Naive thymus-derived CD4-positive, alpha-beta T cell (primary cell): ENCODE measurements around the gene PLD1. TPM values are rescaled to one million over a fixed set of nuclear protein-coding genes. Genes with fewer than 3 reads are reported as not detected.

ENCODE experiments used
- ATAC-seq: fragments of 150-1000 bp; cut with Tn5 transposase; 2 replicates; pipeline ENCODE4 v1.10.0; 2021; ENCODE audit warnings: mild to moderate bottlenecking, moderate library complexity
- CTCF ChIA-PET: fragments of 350-600 bp; sonication (Branson Sonifier 250); formaldehyde crosslinking; loops from one replicate; lab custom pipeline; 2021; ENCODE audit warnings: antibody characterized with exemption; lab: Charles Lee
- POLR2A ChIA-PET: fragments of 350-600 bp; sonication (Branson Sonifier 250); formaldehyde crosslinking; loops from one replicate; lab custom pipeline; 2021; ENCODE audit warnings: antibody characterized with exemption, inconsistent platforms; lab: Charles Lee
- DNase-seq, 9 donors: peaks; one replicate each; pipeline versions ENCODE4 v3.0.0 to v3.0.0-alpha.2; 2020 to 2022; ENCODE audit warnings: mixed read lengths in 1 of 9
- H3K27ac ChIP-seq: one replicate; pipeline ENCODE4 v1.7.0; 2013; ENCODE audit warnings: mild to moderate bottlenecking, low read depth, low read length, moderate library complexity
- H3K27me3 ChIP-seq, 2 donors: one replicate each; pipeline ENCODE4 v1.7.0; 2013; ENCODE audit warnings: low read length in 2 of 2, mild to moderate bottlenecking in 2 of 2, moderate library complexity in 2 of 2; ENCODE audit not compliant: control insufficient read depth in 2 of 2, insufficient read depth in 2 of 2
- H3K36me3 ChIP-seq, 3 experiments: 1 replicate in 2 of 3; 2 replicates in 1 of 3; pipeline ENCODE4 v1.7.0; 2013; ENCODE audit warnings: low read length in 3 of 3, mild to moderate bottlenecking in 3 of 3, moderate library complexity in 1 of 3; ENCODE audit not compliant: insufficient read depth in 3 of 3, control insufficient read depth in 2 of 3
- H3K4me1 ChIP-seq, 2 donors: one replicate each; pipeline ENCODE4 v1.7.0; 2013; ENCODE audit warnings: low read length in 2 of 2, mild to moderate bottlenecking in 2 of 2, moderate library complexity in 1 of 2; ENCODE audit not compliant: control insufficient read depth in 2 of 2, insufficient read depth in 2 of 2
- H3K4me3 ChIP-seq: 2 replicates; pipeline ENCODE4 v1.7.0; 2013; ENCODE audit warnings: mild to moderate bottlenecking, low read length
- H3K9me3 ChIP-seq, 3 experiments: 1 replicate in 2 of 3; 2 replicates in 1 of 3; pipeline ENCODE4 v1.7.0; 2013; ENCODE audit warnings: low read length in 3 of 3; ENCODE audit not compliant: control insufficient read depth in 2 of 3
- H3K27ac Mint-ChIP-seq, 9 donors: one replicate each; pipeline ENCODE4 v1.8.0; 2020 to 2022; ENCODE audit warnings: mixed read lengths in 9 of 9, mild to moderate bottlenecking in 8 of 9, moderate library complexity in 5 of 9, inconsistent platforms in 2 of 9
- H3K27me3 Mint-ChIP-seq, 5 donors: one replicate each; pipeline ENCODE4 v1.8.0; 2021 to 2022; ENCODE audit warnings: mixed read lengths in 5 of 5, mild to moderate bottlenecking in 1 of 5
- H3K36me3 Mint-ChIP-seq, 5 donors: one replicate each; pipeline ENCODE4 v1.8.0; 2020 to 2022; ENCODE audit warnings: mixed read lengths in 5 of 5, mild to moderate bottlenecking in 3 of 5, inconsistent platforms in 1 of 5
- H3K4me1 Mint-ChIP-seq, 7 donors: one replicate each; pipeline ENCODE4 v1.8.0; 2020 to 2022; ENCODE audit warnings: mixed read lengths in 7 of 7, mild to moderate bottlenecking in 3 of 7, inconsistent platforms in 1 of 7
- H3K4me3 Mint-ChIP-seq, 10 donors: one replicate each; pipeline ENCODE4 v1.8.0; 2020 to 2022; ENCODE audit warnings: mild to moderate bottlenecking in 10 of 10, mixed read lengths in 10 of 10, moderate library complexity in 6 of 10, inconsistent platforms in 2 of 10
- H3K9me3 Mint-ChIP-seq, 11 donors: one replicate each; pipeline ENCODE4 v1.8.0; 2020 to 2022; ENCODE audit warnings: mixed read lengths in 11 of 11, mild to moderate bottlenecking in 4 of 11, inconsistent platforms in 1 of 11, moderate library complexity in 1 of 11
- intact Hi-C, 2 donors: fragments of 100-400 bp; cut with micrococcal nuclease; formaldehyde crosslinking; loops; one replicate each; pipeline ENCODE4 v1.15.1; 2023
- polyA plus RNA-seq, 2 donors: library from polyadenylated mRNA; unstranded; fragments of 300-500 nt; fragmentation: Illumina TruSeq; gene quantifications; one replicate each; pipeline ENCODE4 v1.2.3, GENCODE V29; 2021
- total RNA-seq, 6 experiments: library from RNA in 5 of 6; stranded (reverse) in 5 of 6; gene quantifications; 1 replicate in 5 of 6; 2 replicates in 1 of 6; pipeline ENCODE4 v1.2.3 and lab custom pipeline; 2021 to 2026

Gene PLD1
- total and polyA plus RNA-seq, 7 experiments from 2014 or later: 0.36 to 12.9 (median 1.4) TPM; not detected in 2

DNA sequence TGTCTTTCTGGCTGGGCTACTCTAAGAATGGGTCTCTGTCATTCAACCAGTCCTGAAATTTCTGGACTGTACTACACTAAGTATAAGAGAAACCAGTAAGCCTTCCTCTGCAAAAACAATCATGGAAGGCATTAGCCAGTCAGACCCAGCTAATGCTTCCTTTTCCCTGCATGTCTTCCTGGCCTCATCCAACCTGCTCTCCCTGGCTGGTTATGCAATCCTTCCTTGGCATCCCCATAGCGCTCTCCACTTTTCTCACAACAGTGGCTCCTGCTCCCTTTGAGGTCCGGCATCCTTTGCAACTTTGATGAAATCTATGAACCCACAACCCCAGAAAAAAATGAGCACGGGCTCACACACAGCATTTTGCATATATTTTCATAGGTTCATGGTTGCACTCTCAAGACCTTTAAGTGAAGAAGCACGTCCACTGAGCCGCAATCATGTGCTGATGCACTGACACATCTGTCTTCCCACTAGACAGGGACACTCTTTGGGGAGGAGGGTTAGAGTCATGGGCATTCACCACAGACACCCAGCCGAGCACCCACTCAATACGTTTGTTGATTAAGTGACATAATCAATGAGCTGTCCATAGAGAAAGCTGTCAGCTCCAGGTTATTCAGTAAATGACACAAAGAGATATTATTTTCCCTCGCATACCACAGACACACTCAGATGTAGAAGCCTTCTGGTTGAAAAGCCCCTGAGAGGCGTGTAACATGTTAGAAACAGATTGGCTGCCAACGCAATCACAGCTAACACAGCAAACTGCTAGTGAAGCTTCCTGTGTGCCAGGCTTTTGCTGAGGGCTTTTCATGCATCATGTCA lies 66.7 kb downstream of the PLD1 start:
- Mint-ChIP-seq H3K27ac (no peak overlapping the region), H3K4me1 (peaks cover 0 to 3% (median 0%) of the 10 kb centered on the region in 7 donors), H3K27me3 (peaks cover 7 to 36% (median 18%) of the 10 kb centered on the region in 5 donors), H3K36me3 (no peaks in the 10 kb centered on the region), H3K9me3 (no peaks in the 10 kb centered on the region), H3K4me3 (no peak overlapping the region)
- POLR2A ChIA-PET: no interaction called here
- DNase-seq: no peak
- Histone ChIP-seq H3K4me3 (no peak overlapping the region), H3K9me3 (no peaks in the 10 kb centered on the region), H3K27me3 (no peaks in the 10 kb centered on the region), H3K4me1 (no peaks in the 10 kb centered on the region), H3K27ac (no peak overlapping the region), H3K36me3 (no peaks in the 10 kb centered on the region)
- ATAC-seq: no peak
- CTCF ChIA-PET: interaction anchor here (0.5 kb wide), 1 partner anchor 603 kb away, joined by 3 read pairs; no protein-coding TSS in a partner anchor
- intact Hi-C loops: no loop called here

DNA sequence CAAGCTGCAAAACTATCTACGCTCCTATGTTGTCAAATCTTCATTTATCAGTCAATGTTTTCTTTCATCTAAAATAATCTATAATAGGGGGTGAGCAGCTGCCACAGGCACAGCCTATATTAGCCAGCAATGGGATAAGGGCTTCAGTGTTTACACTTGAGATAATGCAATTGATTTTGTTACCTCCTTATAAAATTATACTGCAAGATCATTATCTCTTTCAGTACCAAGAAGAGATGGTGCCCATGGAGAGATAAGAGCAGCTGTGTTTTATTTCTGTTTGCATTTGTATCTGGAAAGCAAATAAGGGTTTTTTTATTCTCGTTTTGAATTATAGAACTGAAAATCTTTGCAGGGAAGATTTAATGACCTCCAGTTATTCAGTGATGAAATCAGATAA lies 68.9 kb downstream of the PLD1 start:
- Mint-ChIP-seq H3K36me3 (no peaks in the 10 kb centered on the region), H3K4me1 (no peaks in the 10 kb centered on the region), H3K27ac (no peak overlapping the region), H3K27me3 (peaks cover 4 to 24% (median 11%) of the 10 kb centered on the region in 5 donors), H3K4me3 (no peak overlapping the region), H3K9me3 (no peaks in the 10 kb centered on the region)
- ATAC-seq (no peak), DNase-seq (no peak)
- no peak overlapping the region for H3K27ac ChIP-seq
- no peak overlapping the region for H3K4me3 ChIP-seq
- CTCF ChIA-PET: no interaction called here
- POLR2A ChIA-PET: no interaction called here
- no peaks in the 10 kb centered on the region for H3K36me3 ChIP-seq
- H3K27me3 ChIP-seq: no peaks in the 10 kb centered on the region
- H3K9me3 ChIP-seq: no peaks in the 10 kb centered on the region
- H3K4me1 ChIP-seq: no peaks in the 10 kb centered on the region
- intact Hi-C loops: no loop called here

- CTCF ChIA-PET: no interaction called here
- Mint-ChIP-seq H3K27me3 (peaks cover 0 to 20% (median 0%) of the 10 kb centered on the region in 5 donors), H3K36me3 (no peaks in the 10 kb centered on the region), H3K27ac (no peak overlapping the region), H3K4me1 (no peaks in the 10 kb centered on the region), H3K9me3 (no peaks in the 10 kb centered on the region), H3K4me3 (no peak overlapping the region)
- no peak overlapping the region for H3K27ac ChIP-seq
- no peaks in the 10 kb centered on the region for H3K9me3 ChIP-seq
- no peaks in the 10 kb centered on the region for H3K27me3 ChIP-seq
- POLR2A ChIA-PET: no interaction called here
- intact Hi-C loops: no loop called here
- ATAC-seq (no peak), DNase-seq (no peak)
- no peaks in the 10 kb centered on the region for H3K4me1 ChIP-seq
- H3K4me3 ChIP-seq: no peak overlapping the region
- no peaks in the 10 kb centered on the region for H3K36me3 ChIP-seq
Observed at GRCh38 chr3:171736556-171736955, 73.7 kb downstream of the PLD1 start.

- Mint-ChIP-seq H3K36me3 (no peaks in the 10 kb centered on the region), H3K27ac (no peak overlapping the region), H3K27me3 (peaks cover 0 to 13% (median 3%) of the 10 kb centered on the region in 5 donors), H3K4me1 (no peaks in the 10 kb centered on the region), H3K9me3 (no peaks in the 10 kb centered on the region), H3K4me3 (no peak overlapping the region)
- ChIA-PET POLR2A (no interaction called here), CTCF (no interaction called here)
- Histone ChIP-seq H3K9me3 (no peaks in the 10 kb centered on the region), H3K4me1 (no peaks in the 10 kb centered on the region), H3K4me3 (no peak overlapping the region), H3K27ac (no peak overlapping the region), H3K36me3 (no peaks in the 10 kb centered on the region), H3K27me3 (no peaks in the 10 kb centered on the region)
- ATAC-seq (no peak), DNase-seq (no peak)
- intact Hi-C loops: no loop called here
Observed at GRCh38 chr3:171733561-171733960, 76.7 kb downstream of the PLD1 start.

GRCh38 chr3:171732756-171733155 lies 77.5 kb downstream of the PLD1 start:
- ChIA-PET CTCF (no interaction called here), POLR2A (no interaction called here)
- Mint-ChIP-seq H3K4me1 (no peaks in the 10 kb centered on the region), H3K36me3 (no peaks in the 10 kb centered on the region), H3K9me3 (no peaks in the 10 kb centered on the region), H3K27me3 (peaks cover 0 to 10% (median 3%) of the 10 kb centered on the region in 5 donors), H3K27ac (no peak overlapping the region), H3K4me3 (no peak overlapping the region)
- intact Hi-C loops: no loop called here
- Histone ChIP-seq H3K27ac (no peak overlapping the region), H3K36me3 (no peaks in the 10 kb centered on the region), H3K9me3 (no peaks in the 10 kb centered on the region), H3K4me1 (no peaks in the 10 kb centered on the region), H3K4me3 (no peak overlapping the region), H3K27me3 (no peaks in the 10 kb centered on the region)
- no peak for ATAC-seq
- DNase-seq: no peak

- no peaks in the 10 kb centered on the region for H3K27me3 ChIP-seq
- no peaks in the 10 kb centered on the region for H3K9me3 ChIP-seq
- H3K27me3 Mint-ChIP-seq: peaks cover 0 to 9% (median 3%) of the 10 kb centered on the region in 5 donors
- no peak overlapping the region for H3K27ac Mint-ChIP-seq
- H3K4me1 ChIP-seq: no peaks in the 10 kb centered on the region
- H3K4me3 Mint-ChIP-seq: no peak overlapping the region
- POLR2A ChIA-PET: no interaction called here
- no peaks in the 10 kb centered on the region for H3K36me3 ChIP-seq
- no peak overlapping the region for H3K4me3 ChIP-seq
- no peak overlapping the region for H3K27ac ChIP-seq
- H3K9me3 Mint-ChIP-seq: no peaks in the 10 kb centered on the region
- no peaks in the 10 kb centered on the region for H3K4me1 Mint-ChIP-seq
- H3K36me3 Mint-ChIP-seq: no peaks in the 10 kb centered on the region
- CTCF ChIA-PET: no interaction called here
- DNase-seq: no peak
- ATAC-seq: no peak
- intact Hi-C loops: no loop called here
Observed at GRCh38 chr3:171731691-171732090, 78.6 kb downstream of the PLD1 start.
